Measurements from ENCODE around the gene EIF3K.

DNA sequence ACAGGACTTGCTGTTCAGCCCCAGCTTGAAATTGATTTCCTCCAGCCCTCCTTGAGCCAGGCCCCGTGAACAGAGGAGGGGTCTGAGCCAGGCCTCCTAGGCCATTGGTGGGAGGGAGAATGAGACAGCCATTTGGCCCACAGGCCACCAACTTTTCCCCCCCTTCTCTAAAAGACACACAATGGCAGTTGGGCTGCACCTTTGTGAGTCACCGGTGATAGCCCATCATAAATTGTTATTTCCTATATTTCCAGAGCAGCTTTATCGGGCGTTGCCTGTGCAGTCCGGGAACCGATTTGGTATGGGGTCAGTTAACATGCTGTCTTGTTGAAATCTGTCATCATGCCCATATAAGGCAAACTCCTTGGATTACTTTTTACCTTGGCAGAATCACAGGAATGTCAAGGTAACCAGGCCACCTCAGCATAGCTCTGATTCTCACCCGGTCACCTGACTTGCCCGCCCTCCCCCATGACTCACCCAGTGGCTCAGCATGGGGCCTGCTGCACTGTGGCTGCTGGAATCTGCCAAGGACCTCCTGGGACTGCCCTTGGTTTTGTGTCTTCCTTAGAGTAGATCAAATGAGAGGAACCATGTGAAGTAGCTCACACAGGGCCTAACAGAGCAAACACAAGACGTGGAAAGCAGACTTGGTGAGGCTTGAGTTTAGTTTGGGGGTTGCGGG lies 64.5 kb downstream of the EIF3K start:
- TF ChIP-seq CTCF (IDR thresholded peaks at IDR 0.05) (no peak), POLR2AphosphoS5 (IDR thresholded peaks at IDR 0.05; ENCODE audit: low read depth, low read length) (no peak), SIN3A (IDR thresholded peaks at IDR 0.05; ENCODE audit: borderline replicate concordance, insufficient read depth, low read depth, low read length) (no peak), TCF7L2 (IDR thresholded peaks at IDR 0.05; ENCODE audit: low read depth, low read length) (peak; percentile 87)
- TF ChIP-seq, protein P1, sequence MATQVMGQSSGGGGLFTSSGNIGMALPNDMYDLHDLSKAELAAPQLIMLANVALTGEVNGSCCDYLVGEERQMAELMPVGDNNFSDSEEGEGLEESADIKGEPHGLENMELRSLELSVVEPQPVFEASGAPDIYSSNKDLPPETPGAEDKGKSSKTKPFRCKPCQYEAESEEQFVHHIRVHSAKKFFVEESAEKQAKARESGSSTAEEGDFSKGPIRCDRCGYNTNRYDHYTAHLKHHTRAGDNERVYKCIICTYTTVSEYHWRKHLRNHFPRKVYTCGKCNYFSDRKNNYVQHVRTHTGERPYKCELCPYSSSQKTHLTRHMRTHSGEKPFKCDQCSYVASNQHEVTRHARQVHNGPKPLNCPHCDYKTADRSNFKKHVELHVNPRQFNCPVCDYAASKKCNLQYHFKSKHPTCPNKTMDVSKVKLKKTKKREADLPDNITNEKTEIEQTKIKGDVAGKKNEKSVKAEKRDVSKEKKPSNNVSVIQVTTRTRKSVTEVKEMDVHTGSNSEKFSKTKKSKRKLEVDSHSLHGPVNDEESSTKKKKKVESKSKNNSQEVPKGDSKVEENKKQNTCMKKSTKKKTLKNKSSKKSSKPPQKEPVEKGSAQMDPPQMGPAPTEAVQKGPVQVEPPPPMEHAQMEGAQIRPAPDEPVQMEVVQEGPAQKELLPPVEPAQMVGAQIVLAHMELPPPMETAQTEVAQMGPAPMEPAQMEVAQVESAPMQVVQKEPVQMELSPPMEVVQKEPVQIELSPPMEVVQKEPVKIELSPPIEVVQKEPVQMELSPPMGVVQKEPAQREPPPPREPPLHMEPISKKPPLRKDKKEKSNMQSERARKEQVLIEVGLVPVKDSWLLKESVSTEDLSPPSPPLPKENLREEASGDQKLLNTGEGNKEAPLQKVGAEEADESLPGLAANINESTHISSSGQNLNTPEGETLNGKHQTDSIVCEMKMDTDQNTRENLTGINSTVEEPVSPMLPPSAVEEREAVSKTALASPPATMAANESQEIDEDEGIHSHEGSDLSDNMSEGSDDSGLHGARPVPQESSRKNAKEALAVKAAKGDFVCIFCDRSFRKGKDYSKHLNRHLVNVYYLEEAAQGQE (IDR thresholded peaks at IDR 0.05; ENCODE audit: insufficient read depth in 1 of 2, low read depth in 2 of 2, low read length in 1 of 2), result no peak
